ENCODE data around the gene TMEM97.
A peak's percentile ranks its signal among the peaks of the same experiment; 100 is the strongest.

TMEM97 gene

GRCh38 chr17:28367641-28368305 is 48.8 kb downstream of the TMEM97 start:
- DNase-seq = no peak

- no peak for DNase-seq
Observed at GRCh38 chr17:28368306-28368831, 49.4 kb downstream of the TMEM97 start.

GRCh38 chr17:28368915-28369683 is 50.1 kb downstream of the TMEM97 start:
- no peak for DNase-seq

GRCh38 chr17:28369684-28370034 is 50.7 kb downstream of the TMEM97 start:
- no peak for DNase-seq

GRCh38 chr17:28370035-28370743 is 51.2 kb downstream of the TMEM97 start, which contains the start of gene VTN:
TSS of gene VTN (minus strand) at chr17:28370307. CDS start at chr17:28370203, 104 bp downstream.
- no peak for DNase-seq

GRCh38 chr17:28370744-28371103 is 51.7 kb downstream of the TMEM97 start:
- DNase-seq = no peak

- peak; percentile 82 for DNase-seq
Observed at GRCh38 chr17:28371245-28372202, 52.5 kb downstream of the TMEM97 start, which contains the start of gene SARM1. TSS of gene SARM1 (plus strand) at chr17:28371694. CDS start at chr17:28372033, 339 bp downstream.

- no peak for DNase-seq
Observed at GRCh38 chr17:28372203-28372944, 53.4 kb downstream of the TMEM97 start.

- no peak for DNase-seq
Observed at GRCh38 chr17:28372945-28373274, 53.9 kb downstream of the TMEM97 start.

All from NCI-H524 treated with DMSO at 0.1 percent for 48 hours (cell line).